Femur (tissue), 1 donor: ENCODE measurements around the gene ANKRD23.
"Not testable (repeated sequence)": the region's sequence is repeated elsewhere in the genome, so short reads cannot be mapped to it uniquely, and the experiment has no call there.

Experiments
- DNase-seq: peaks from one replicate; pipeline ENCODE4 v3.0.0-alpha.2; 2017

ANKRD23 gene

DNA sequence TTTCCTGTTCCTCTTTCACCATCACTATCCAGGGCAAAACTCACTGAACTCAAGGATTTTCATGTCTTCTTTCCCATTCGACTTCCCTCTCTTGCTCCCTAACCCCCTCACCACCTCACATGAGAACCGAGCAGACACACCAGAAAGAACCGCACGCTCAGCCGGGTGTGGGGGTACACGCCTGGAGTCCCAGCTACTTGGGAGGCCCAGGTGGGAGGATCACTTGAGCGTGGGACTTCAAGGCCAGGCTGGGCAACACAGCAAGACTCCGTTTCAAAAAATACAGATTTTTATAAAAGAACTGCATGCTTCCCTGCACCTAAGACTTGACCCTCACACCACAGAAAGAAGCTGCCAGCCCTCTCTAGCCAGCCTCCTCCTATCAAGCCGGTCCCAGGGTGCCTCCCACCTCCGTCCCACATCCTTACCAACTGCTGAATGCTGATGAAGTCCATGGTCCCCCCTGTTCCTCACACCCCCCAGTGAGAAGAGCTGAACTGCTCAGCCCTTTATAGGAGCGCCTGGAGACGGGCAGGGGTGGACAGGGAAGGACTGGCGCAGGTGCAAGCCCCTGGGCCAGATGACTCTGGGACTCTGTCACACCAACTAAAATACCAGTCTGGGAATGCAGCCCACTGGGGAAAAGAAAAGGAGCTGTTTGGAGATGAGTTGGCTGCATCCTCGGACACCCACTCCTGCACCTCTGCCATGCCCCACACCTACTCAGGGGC lies at the start of gene ANKRD23:
Gene ANKRD23 (minus strand): TSS at position 484 of the 731 bp plus-strand sequence. CDS start 29 bp downstream, at position 455.
- DNase-seq, result no peak

DNA sequence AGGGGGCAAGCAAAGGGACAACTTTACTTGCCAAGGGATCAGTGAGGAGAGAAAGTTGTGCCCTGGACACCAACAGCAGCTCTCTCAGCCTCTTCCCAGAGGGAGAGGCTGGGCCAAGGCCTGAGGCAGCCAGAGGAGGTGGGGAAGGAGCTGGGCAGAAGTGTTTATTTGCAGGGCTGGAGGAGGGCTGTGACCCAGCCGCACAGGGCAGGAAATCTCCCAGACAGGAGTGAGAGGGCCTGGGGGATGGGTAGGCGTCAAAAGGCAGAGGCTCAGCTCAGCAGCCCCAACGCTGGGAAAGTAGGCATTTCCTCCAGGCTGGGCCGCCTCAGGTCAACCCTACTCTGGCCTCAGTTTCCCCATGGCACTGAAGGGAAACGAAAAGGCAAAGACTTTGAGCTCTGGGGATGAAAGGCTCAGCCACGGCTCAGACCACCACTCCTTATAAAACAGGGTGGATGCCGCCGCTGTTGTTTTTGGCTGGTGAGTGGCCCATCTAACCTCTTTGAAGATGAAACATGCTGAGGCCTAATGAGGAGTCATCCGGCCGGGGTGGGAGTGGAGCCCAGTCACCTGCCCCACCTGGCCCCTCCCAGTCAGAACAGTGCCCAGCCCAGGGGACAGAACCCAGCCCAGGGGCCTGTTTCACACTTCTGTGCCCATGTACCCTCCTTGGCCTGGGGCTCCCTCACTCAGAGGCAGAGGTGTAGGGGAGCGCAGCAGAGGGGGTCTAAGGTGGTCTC lies 47.9 kb upstream of the ANKRD23 start:
- no peak for DNase-seq

DNA sequence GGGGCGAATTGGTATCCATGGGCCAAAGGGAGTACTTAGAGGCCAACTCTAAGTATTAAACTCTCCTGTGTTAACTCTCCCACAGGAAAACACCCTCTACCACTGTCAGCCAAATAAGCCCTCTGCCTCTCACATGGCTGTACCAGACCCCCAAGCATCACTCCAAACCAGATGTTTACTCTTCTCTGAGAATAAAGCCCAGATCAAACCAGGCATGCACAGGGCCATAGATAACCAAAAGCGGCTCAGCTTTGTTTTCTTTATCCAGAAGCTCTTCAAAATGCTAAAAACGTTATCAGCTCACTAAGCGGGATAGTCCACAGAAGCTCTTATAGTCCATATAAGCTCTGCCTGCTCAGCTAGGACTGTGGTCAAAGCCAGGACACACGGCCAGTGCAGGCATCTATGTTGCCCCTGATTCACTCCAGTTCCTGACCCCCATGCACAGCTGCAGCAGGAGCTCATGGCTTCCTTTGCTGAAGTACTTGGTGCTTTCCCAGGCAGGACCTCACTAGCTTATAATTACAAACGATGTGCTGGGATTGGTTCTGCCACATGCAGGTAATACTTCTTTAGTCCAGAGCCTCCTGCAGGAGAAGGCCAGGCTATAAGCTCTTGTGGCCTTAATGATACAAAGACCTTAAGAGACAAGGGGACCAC lies 47.0 kb upstream of the ANKRD23 start:
- no peak for DNase-seq

DNA sequence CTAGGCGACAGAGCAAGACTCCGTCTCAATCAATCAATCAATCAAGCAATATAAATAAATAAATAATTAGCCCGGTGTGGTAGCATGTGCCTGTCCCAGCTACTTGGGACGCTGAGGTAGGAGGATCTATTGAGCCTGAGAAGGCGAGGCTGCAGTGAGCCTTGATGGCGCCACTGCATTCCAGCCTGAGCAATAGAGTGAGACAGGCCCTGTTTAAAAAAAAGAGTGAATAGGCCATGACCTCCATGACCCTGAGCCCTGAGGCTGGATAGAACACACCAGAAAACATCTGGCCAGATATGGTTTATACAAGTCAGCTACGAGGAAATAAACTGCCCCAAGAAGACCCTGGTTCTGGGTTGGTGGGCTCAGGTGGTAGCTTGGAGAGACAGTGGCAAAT lies 46.4 kb upstream of the ANKRD23 start:
- no peak for DNase-seq

DNA sequence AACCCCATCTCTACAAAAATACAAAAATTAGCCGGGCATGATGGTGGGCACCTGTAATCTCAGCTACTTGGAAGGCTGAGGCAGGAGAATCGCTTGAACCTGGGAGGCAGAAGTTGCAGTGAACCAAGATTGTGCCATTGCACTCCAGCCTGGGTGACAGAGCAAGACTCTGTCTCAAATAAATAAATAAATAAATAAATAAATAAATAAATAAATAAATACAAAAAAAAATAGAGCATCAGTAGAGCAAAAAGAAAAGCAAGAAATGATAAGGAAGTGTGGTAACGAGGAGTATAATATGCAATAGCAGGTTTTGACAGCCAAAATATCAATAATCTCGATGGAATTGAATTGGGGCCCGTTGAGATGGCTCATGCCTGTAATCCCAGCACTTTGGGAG lies 45.7 kb upstream of the ANKRD23 start:
- not testable (repeated sequence) for DNase-seq

DNA sequence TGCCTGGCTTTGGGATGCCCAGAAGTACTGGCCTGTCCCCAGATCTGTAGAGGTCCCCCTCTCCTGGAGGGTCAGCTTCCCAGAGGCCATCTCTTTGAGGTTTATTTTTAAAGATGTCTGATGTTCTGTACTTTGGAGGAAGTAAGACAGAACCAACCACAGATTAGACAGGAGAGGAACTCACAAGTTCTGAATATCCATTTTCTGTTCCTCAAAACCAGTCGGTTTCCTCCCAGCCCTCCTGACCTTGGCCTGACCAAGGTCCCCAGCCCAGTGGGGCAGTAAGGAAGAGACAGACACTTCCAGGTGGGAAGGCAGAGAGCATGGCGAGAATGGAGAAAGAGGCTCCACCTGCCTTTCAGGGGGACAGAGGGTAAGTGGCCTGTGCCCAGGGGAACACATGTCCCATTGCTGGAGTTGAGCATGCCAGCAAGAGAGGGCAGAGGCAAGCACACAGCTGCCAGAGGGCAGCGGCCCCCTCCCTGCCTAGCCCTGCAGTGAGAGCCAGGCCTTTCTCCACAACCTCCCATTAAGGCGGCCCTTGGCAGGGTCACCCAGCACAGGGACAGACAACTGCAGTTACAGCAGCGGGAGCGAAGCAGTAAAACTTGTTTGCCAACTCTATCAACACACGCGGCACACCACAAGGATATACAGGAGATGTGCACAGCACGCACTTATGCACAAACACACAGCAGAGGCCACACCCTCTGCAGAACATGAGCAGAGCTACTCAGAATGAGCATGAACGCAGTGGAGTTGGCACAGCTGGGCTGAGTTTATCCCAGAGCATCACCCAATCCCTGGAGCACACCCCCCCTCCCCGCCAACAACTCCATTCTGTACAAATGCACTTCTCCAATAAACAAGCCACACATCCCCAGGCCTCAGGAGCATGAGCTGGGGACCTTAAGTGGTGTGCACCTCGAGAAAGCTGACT lies 44.5 kb upstream of the ANKRD23 start:
- peak; percentile 74 for DNase-seq

DNA sequence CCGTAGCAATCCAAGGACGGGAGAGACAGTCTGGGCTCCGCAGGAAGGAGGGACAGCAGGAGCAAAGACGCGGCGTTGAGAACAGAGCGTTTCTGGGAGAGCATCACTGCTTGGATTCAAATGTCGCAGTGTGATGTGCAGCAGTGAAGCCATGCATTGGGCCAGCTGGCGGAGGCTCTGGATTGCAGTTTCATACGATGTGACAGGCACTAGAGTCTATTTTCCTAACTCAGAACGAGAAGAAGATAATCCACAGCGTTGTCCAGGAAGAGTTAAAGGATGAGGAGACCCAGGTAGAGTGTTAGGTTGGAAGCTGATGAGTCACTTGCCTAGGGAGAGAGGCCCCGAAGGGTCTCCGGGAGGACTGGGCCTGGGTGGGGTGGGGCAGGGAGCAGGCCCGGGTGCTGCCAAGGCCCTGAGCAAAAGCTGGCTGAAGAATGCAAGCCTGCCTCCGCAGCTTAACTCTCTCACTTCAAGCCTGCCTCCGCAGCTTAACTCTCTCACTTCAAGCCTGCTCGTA lies 43.7 kb upstream of the ANKRD23 start:
- DNase-seq, result peak; percentile 68

DNA sequence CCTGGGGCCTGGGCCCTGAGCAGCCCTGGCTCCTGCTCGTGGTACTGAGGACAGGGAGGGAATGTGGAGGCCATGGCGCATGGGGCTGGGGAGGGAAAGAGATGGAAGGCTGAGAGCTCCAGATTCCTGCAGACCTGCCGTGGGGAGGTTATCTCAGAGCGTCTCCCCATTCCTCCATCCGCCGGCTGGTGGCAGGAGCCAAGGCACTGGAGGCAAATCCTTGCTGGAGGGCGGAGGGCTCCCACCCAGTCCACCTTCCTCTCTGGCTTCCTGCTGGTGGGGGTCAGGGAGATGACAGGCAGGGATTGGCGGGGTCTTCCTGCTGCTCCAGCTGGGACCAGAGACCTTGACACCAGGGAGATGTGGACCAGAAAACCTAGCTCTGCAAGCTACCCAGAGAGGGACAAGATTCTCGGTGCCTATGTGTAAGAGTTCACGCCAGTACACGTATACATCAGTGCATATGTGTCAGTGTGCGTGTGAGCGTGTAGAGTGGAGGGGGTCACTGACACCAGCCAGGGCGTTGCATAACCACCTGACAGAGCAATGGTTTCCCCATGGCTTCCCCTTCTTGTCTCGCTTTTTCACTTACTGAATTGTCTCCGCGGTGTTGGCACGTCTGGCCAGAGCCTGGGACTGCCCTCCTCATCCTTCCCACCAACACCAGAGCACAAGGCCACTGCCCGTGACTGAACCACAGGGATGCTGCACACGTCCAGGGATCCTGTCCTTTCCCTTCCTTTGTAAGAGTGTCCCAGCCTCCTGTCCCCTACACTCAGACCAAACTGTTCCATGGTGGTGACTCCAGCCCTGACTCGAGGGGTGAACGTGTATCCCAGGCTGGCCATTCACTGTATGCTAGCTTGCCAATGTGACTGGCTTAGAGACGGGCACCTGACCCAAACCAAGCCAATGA lies 41.9 kb upstream of the ANKRD23 start:
- DNase-seq, result no peak

DNA sequence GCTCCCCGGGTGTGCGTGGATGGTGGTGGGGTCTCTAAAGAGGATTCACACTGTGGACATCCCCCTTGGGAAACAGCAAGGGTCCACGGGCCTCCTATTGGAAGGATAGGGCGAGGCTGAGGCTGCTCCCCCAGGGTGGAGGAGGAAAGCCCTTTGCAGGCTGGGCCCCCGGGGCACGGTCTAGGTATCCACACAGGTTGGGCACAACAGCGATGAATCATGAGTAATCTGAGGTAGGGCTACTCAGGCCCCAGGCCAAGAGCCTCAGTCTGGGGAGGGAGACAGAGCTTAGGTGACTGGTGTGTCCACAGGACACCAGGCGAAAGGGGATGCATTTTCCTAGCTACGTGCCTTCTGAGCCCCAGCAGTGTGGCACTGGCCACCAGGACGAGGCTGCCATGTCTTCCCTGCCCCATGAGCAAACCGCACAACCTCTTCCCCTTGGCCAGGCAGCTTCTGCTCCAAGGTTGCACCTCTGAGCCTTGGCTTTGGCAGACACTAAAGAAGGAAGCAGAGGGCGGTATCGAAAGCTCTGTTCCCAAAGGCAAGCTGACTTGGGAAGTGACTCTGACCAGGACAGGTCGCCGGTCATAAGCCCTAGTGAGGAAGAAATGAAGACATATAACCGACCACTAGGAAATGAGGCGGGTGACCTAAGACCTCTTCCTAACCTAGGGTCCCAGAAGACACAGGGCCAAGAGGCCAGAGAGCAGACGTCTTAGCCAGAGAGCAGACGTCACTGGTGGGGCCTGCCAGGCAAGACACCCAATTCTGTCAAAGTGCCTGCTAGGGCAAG lies 40.7 kb upstream of the ANKRD23 start:
- no peak for DNase-seq

DNA sequence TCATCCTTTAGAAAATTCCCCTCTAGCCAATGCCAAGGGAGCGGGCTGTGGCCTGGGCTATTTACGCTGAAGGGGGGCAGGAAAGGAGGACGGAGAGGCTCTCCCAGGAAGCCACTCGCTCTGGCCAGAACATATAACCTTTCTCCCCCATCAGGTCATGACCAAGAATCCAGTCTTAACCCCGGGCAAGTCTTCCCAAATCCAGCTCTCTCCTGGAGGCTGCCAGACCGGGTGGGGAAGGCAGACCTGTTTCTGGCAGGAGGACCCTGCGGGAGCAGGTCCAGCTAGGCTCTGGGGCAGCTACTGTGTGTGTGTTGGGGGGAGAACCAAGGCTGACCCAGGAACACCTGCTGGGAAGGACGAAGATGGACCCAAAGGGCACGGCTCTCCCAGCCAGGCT lies 39.5 kb upstream of the ANKRD23 start:
- no peak for DNase-seq

DNA sequence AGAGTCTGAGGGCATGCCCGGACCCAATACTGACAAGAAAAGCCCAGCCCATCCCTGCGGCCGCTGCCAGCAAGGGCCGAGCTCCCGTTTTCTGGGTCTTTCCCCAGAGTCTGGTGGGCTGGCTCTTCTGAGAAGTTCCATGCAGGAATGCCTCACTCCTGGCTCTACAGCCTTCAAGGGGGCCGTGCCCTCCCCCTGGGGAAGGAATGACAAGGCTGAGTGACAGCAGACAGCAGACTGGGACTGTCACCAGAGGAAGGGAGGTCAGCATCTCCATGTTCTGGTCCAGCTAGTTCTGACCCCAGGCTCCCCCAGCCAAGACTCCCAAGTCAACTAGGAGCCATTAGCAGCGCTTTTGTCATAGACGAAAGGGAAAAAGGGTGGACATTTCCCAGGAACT lies 39.1 kb upstream of the ANKRD23 start:
- DNase-seq, result no peak

DNA sequence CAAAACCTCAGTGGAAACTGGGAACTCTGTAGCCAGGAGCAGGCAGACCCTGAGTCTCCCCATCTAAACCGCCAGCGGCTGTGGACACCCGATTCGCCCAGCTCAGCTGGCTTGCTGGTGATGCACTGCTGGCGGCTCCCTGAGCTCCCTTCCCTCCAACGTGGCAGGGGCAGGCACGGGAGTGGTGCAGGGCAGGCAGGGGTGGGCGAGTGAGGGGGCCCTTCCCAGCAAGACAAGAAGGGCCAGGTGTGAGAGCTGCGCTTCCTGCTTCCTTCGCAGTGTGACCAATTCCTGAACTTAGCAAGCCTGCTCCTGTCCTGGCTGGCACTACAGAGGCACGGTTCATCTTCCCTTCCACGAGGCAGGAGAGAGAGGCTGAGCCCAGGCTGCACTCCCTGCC lies 38.4 kb upstream of the ANKRD23 start:
- no peak for DNase-seq

DNA sequence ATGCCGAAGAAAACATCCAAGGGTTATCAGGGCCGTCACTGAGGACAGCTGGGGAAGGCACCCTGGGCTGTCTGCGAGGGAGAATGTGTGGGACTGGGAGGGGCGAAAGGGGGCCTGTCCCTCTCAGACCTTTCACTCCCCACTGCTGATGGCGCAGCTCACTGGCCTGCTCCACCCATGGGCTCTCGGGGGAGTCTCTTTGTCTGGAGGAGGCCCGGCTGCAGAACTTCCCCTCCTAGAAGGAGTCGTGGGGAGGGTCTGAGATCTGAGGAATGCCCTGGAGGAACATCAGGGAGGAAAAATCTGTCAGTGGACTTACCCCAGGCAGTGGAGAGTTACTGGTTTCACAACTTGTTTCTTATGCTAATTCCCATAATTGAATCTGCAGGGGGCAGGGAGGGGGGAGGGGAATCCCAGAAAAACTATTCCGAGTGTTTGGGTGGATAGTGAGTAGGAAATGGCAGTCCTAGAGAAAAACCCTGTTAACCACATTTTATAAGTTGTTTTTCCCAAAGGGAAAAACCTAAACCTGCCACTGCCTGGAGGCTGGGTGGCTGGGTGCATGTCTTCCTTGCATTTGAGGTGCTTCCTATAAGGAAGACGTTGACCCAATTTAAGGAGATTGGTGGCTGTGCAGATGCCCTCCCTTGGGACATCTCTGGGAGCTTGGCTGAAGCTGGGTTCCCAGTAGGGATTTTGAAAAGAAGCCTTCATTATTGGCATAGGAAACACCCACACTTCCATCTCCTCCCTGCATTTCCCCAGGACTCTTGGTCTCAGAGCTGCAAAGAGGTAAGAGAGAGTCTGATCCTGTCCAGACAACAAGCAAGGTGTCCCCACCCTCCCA lies 37.8 kb upstream of the ANKRD23 start:
- DNase-seq, result no peak

DNA sequence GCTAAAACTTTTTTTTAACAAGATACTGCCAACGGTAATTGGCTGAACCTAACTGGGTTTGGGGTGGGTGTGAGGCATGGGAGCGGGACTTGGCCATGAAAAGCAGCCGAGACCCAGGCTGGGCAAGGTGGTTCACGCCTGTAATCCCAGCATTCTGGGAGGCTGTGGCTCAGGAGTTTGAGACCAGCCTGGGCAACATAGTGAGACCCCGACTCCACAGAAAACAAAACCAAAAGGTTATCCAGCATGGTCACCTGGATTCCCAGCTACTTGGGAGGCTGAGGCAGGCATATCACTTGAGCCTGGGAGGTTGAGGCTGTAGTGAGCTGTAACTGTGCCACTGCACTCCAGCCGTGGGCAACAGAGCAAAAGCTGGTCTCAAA lies 37.1 kb upstream of the ANKRD23 start:
- no peak for DNase-seq

DNA sequence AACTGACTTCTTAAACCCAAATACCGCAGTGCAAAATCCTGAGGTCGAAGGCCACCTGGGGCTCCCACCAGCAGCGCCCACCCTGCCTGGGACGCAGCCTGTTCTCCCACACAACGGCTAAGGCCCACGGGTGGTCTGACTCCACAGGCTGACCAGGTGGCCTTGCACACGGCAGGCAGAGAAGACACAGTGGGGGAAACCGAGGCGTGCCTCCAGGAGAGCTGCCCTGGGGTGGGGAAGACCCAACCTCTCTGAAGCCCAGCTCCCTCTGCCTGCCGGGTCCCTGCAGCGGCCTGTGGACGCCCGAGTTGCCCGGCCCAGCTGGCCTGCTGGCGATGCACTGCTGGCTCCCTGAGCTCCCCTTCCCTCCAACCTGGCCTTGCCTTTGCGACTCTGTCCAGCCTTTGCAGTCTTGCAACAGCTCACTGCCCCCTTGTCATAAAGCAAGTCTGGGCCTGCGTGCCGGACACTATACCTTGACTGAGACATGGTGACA lies 35.8 kb upstream of the ANKRD23 start:
- DNase-seq, result no peak

DNA sequence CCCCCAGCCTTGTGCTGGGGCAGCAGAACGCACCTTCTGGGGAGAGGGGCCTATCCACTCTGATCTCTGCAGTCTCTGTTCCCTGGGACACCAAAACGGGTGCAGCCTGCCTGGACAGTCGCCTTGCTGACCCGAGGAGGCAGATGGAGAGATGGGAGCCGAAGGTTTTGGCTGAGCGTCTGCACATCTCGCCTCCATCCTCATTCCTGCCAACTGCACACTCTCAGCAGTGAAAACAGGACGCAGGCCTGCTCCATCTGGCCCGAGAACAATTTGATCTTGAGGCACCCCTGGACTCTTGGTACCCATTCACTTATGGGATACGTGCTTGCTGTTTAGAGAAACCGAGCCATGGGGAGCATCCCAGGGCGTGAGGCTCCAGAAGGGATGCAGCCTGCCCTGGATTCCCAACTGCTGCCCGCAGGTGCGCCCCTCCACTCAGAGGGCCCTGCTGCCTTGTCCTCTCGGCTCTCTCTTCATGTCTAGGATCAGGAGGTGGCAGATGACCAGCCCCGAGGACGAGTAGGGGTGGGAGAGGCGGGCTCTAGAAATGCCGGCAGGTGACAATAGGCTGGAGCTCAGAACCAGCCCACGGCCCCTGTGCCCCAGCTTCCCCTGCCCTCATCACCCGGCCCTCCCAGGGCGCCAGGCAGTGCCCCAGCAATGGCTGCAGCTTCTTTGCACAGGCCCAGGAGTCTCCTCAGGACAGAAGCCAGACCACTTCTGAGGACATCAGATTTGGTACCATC lies 35.1 kb upstream of the ANKRD23 start:
- no peak for DNase-seq

DNA sequence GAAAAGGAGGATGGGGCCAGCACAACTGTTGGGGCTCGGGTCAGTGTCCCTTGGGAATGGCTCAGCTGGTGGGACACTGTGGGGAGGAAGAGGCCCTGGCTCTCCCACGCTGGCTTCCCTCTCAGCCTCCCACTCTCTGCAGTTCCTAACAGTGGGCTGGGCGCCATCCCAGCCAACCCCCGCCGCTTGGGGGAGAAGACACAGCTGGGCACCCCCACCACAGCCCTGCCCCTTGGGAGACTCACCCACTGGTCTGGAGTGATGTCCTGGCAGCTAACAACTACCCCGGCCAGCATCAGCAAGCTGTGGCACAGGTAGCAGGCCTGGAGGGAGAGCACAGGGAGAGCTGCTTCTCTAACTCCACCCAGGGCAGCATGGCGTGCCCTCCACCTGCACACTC lies 34.4 kb upstream of the ANKRD23 start:
- no peak for DNase-seq

DNA sequence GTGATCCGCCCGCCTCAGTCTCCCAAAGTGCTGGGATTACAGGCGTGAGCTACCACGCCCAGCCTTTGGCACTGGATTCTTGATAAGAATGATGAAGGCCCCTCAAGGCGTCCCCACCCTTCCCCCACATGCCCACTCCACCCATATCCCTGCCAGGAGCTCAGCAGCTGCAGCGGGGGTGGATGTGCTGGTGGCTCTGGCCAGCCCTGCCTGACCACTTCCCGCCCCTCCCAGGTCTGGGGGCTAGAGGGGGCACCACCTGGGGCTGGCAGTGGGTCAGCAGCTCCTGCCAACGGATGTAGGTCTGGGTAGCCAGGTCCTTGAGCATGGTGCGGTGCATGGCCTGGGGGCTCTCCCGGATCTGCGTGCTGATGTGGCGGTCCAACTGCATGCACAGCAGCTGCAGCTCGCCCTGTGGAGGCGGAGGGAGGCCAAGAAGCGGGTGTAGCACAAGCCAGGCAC lies 33.8 kb upstream of the ANKRD23 start:
- DNase-seq, result no peak

DNA sequence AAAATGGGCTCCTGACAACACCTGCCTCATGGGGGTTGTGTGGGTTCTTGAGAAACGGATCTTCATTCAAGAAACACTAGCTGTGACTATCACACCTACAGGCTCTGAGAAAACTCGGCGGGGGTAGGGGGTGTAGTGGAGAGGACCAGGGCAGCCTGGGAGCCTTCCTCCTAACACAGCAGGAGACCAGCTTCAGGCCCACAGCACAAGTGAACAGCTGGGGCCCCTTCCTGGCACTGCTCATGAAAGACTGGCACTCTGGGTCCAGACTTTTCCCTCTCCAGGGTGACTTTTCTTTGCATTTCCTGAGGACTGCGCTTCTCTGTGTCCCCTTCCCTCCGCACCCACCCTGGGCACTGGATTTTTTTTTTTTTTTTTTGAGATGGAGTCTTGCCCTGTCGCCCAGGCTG lies 33.2 kb upstream of the ANKRD23 start:
- no peak for DNase-seq
